Spleen (tissue), 11 donors: ENCODE data around the gene TTC23. TPM values are rescaled to one million over a fixed set of nuclear protein-coding genes. Genes with fewer than 3 reads are reported as not detected.

Experiments used
- DNase-seq: peaks from one replicate; pipeline ENCODE4 v3.0.0-alpha.2; 2020
- H3K27ac ChIP-seq, 8 donors: fragments of 200-600 bp; sonication (generic) in 7 of 8; 1 replicate in 4 of 8; 2 replicates in 4 of 8; pipeline versions ENCODE4 v1.5.0 to v1.8.0; 2016 to 2021; ENCODE audit warnings: inconsistent platforms in 4 of 8, mild to moderate bottlenecking in 4 of 8, moderate library complexity in 1 of 8
- H3K27me3 ChIP-seq, 7 donors: fragments of 200-600 bp; sonication (generic) in 6 of 7; replicated peaks in 1 of 7; 1 replicate in 4 of 7; 2 replicates in 3 of 7; pipeline versions ENCODE4 v1.5.0 to v1.8.0; 2016 to 2021; ENCODE audit warnings: inconsistent platforms in 3 of 7, mild to moderate bottlenecking in 1 of 7
- H3K36me3 ChIP-seq, 6 donors: fragments of 200-600 bp; sonication (generic) in 5 of 6; 1 replicate in 4 of 6; 2 replicates in 2 of 6; pipeline versions ENCODE4 v1.5.0 to v1.8.0; 2016 to 2021; ENCODE audit warnings: inconsistent platforms in 2 of 6
- H3K4me1 ChIP-seq, 6 donors: fragments of 200-600 bp; sonication (generic) in 5 of 6; 1 replicate in 3 of 6; 2 replicates in 3 of 6; pipeline versions ENCODE4 v1.5.0 to v1.8.0; 2016 to 2021; ENCODE audit warnings: inconsistent platforms in 3 of 6
- H3K4me3 ChIP-seq, 8 donors: fragments of 200-600 bp; sonication (generic) in 7 of 8; 1 replicate in 4 of 8; 2 replicates in 4 of 8; pipeline versions ENCODE4 v1.5.0 to v1.8.0; 2016 to 2021; ENCODE audit warnings: inconsistent platforms in 4 of 8, mild to moderate bottlenecking in 4 of 8, moderate library complexity in 2 of 8
- H3K9me3 ChIP-seq, 8 donors: fragments of 200-600 bp; sonication (generic) in 7 of 8; 1 replicate in 4 of 8; 2 replicates in 4 of 8; pipeline versions ENCODE4 v1.5.0 to v1.8.0; 2016 to 2021; ENCODE audit warnings: inconsistent platforms in 4 of 8
- CTCF ChIP-seq, 11 experiments: fragments of 200-600 bp in 7 of 11; fragments of 450-650 bp in 4 of 11; sonication (generic) in 4 of 11; IDR thresholded peaks in 8 of 11; conservative IDR thresholded peaks in 3 of 11; 1 replicate in 7 of 11; 2 replicates in 4 of 11; pipeline versions ENCODE4 v1.4.0 to v1.8.0; 2016 to 2021; ENCODE audit warnings: antibody characterized with exemption in 11 of 11, inconsistent platforms in 4 of 11, mild to moderate bottlenecking in 1 of 11
- POLR2A ChIP-seq, 3 donors: fragments of 450-650 bp; IDR thresholded peaks; one replicate each; pipeline ENCODE4 v1.5.1; 2017; ENCODE audit warnings: antibody characterized with exemption in 3 of 3, mild to moderate bottlenecking in 1 of 3
- POLR2AphosphoS5 ChIP-seq, 3 donors: sonication (generic); formaldehyde crosslinking; IDR thresholded peaks; one replicate each; pipeline ENCODE4 v1.5.1; 2017; ENCODE audit warnings: antibody characterized with exemption in 3 of 3
- WGBS, 5 donors: extraction: QIAGEN DNeasy Blood & Tissue Kit in 3 of 5; methylation state at CpG; one replicate each; pipeline versions ENCODE4 v1.1.5 to v1.1.7; 2013 to 2018; 5-methylcytosine and 5-hydroxymethylcytosine counted together
- intact Hi-C: fragments of 100-400 bp; cut with DNase I; formaldehyde crosslinking; loops from one replicate; pipeline ENCODE4 v1.15.0; 2023; ENCODE audit warnings: low total_unique reads
- polyA plus RNA-seq, 3 donors: library from polyadenylated mRNA; stranded (reverse); fragments of 200-250 nt; gene quantifications; one replicate each; pipeline ENCODE4 v1.2.1, GENCODE V29; 2013
- total RNA-seq, 7 donors: library from RNA; depleted of rRNA in 3 of 7; stranded (reverse); fragments of >200 nt in 3 of 7; fragmentation: NEBNext Ultra II Directional in 4 of 7; extraction: Animal tissue kit (Norgen Biotek cat#: 25700) in 4 of 7; gene quantifications; one replicate each; pipeline versions ENCODE4 v1.1.0 to v1.2.1, GENCODE V29; 2016 to 2021
- donor health status: healthy with polysubstance abuse.
- donor health status: DM: no; HTN: no; CAD: no; lungs with moderate emphysema.
- donor health status: DM: no; HTN: no; CAD: no.
- donor health status: Bipolar disorder and iron deficiency.
- donor health status: healthy.
- donor health status: DM: no; HTN: no; CAD: no.
- donor health status: DM: yes; HTN: yes; CAD: no.

TTC23 gene
- total and polyA plus RNA-seq, 10 donors: 3.6 to 17.0 (median 12.0) TPM

- Histone ChIP-seq H3K9me3 (no peaks in the 10 kb centered on the region), H3K4me1 (no peaks in the 10 kb centered on the region), H3K27me3 (no peaks in the 10 kb centered on the region), H3K4me3 (no peak overlapping the region), H3K27ac (no peak overlapping the region), H3K36me3 (peaks cover 0 to 34% (median 5%) of the 10 kb centered on the region in 6 donors)
- 85 to 94% (median 87%) methylated on average over 12 to 13 of the region's 13 CpGs for WGBS, 5 donors
- no peak for TF ChIP-seq CTCF (IDR thresholded peaks at IDR 0.05 in 8 of 11, conservative IDR thresholded peaks at IDR 0.05 in 3 of 11)
- no peak for TF ChIP-seq POLR2AphosphoS5 (IDR thresholded peaks at IDR 0.05)
- no peak for TF ChIP-seq POLR2A (IDR thresholded peaks at IDR 0.05)
- no peak for DNase-seq
- intact Hi-C loops: no loop called here
Observed at GRCh38 chr15:99137111-99137546, 112.3 kb downstream of the TTC23 start.

- peaks cover 0 to 44% (median 5%) of the 10 kb centered on the region in 6 donors for H3K36me3 ChIP-seq
- 70 to 87% (median 77%) methylated on average over 4 of the region's 4 CpGs for whole genome bisulfite sequencing, 5 donors
- intact Hi-C loops: no loop called here
Observed at GRCh38 chr15:99135194-99135593, 114.2 kb downstream of the TTC23 start.

DNA sequence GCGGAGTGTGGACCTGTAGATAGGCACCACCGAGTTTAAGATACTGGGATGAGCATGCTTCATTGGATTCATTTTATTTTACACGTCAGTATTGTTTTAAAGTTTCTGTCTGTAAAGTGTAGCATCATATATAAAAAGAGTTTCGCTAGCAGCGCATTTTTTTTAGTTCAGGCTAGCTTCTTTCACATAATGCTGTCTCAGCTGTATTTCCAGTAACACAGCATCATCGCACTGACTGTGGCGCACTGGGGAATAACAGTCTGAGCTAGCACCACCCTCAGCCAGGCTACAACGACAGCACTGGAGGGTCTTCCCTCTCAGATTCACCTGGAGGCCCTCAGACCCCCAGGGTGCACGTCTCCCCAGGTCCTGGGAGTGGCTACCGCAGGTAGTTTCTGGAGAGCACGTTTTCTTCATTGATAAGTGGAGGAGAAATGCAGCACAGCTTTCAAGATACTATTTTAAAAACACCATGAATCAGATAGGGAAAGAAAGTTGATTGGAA, 115.0 kb downstream of the TTC23 start:
- Histone ChIP-seq H3K27me3 (no peaks in the 10 kb centered on the region), H3K36me3 (peaks cover 0 to 44% (median 5%) of the 10 kb centered on the region in 6 donors), H3K4me1 (no peaks in the 10 kb centered on the region), H3K27ac (no peak overlapping the region), H3K4me3 (no peak overlapping the region), H3K9me3 (no peaks in the 10 kb centered on the region)
- intact Hi-C loops: no loop called here
- 84 to 89% (median 86%) methylated on average over 11 of the region's 11 CpGs for WGBS, 5 donors
- DNase-seq: no peak
- TF ChIP-seq POLR2AphosphoS5 (IDR thresholded peaks at IDR 0.05) (no peak), POLR2A (IDR thresholded peaks at IDR 0.05) (no peak), CTCF (IDR thresholded peaks at IDR 0.05 in 8 of 11, conservative IDR thresholded peaks at IDR 0.05 in 3 of 11) (no peak)

More at GRCh38 chr15:99135194-99135593, 114.2 kb downstream of the TTC23 start:
- Histone ChIP-seq H3K27me3 (no peaks in the 10 kb centered on the region), H3K4me1 (no peaks in the 10 kb centered on the region), H3K4me3 (no peak overlapping the region), H3K9me3 (no peaks in the 10 kb centered on the region), H3K27ac (no peak overlapping the region)
- no peak for TF ChIP-seq CTCF (IDR thresholded peaks at IDR 0.05 in 8 of 11, conservative IDR thresholded peaks at IDR 0.05 in 3 of 11)
- DNase-seq: no peak

GRCh38 chr15:99132634-99133287, 116.6 kb downstream of the TTC23 start:
- 83 to 93% (median 90%) methylated on average over 18 of the region's 18 CpGs for WGBS, 5 donors
- H3K27ac ChIP-seq: no peak overlapping the region
- peaks cover 0 to 31% (median 5%) of the 10 kb centered on the region in 6 donors for H3K36me3 ChIP-seq
- no peaks in the 10 kb centered on the region for H3K27me3 ChIP-seq
- TF ChIP-seq CTCF (IDR thresholded peaks at IDR 0.05 in 8 of 11, conservative IDR thresholded peaks at IDR 0.05 in 3 of 11) (no peak), POLR2AphosphoS5 (IDR thresholded peaks at IDR 0.05) (no peak), POLR2A (IDR thresholded peaks at IDR 0.05) (no peak)
- intact Hi-C loops: no loop called here
- no peak overlapping the region for H3K4me3 ChIP-seq
- H3K4me1 ChIP-seq: no peaks in the 10 kb centered on the region
- H3K9me3 ChIP-seq: no peaks in the 10 kb centered on the region
- no peak for DNase-seq
